Lower leg skin (tissue), 4 donors: ENCODE results near the gene USB1. TPM values are rescaled to one million over a fixed set of nuclear protein-coding genes. Genes with fewer than 3 reads are reported as not detected.

Experiments used
- DNase-seq, 2 donors: peaks; one replicate each; pipeline ENCODE4 v3.0.0-alpha.2; 2019; ENCODE audit warnings: low spot score in 2 of 2
- H3K4me3 ChIP-seq: fragments of 200-600 bp; sonication (generic); 2 replicates; pipeline ENCODE4 v1.5.1; 2017; ENCODE audit warnings: mild to moderate bottlenecking, low read depth; ENCODE audit not compliant: poor library complexity, severe bottlenecking
- POLR2A ChIP-seq, 2 donors: fragments of 450-650 bp; IDR thresholded peaks; one replicate each; pipeline ENCODE4 v1.6.1; 2016 to 2017; ENCODE audit warnings: antibody characterized with exemption in 2 of 2, mild to moderate bottlenecking in 1 of 2, moderate library complexity in 1 of 2
- WGBS, 2 donors: methylation state at CpG; one replicate each; pipeline ENCODE4 v1.1.5; 2018; 5-methylcytosine and 5-hydroxymethylcytosine counted together
- intact Hi-C: fragments of 100-400 bp; cut with DNase I; formaldehyde crosslinking; loops from one replicate; pipeline ENCODE4 v1.15.0; 2023; ENCODE audit warnings: low total_unique reads
- total RNA-seq, 4 donors: library from RNA; depleted of rRNA; stranded (reverse); fragments of >200 nt; gene quantifications; one replicate each; pipeline ENCODE4 v1.1.0, GENCODE V29; 2016
- TF ChIP-seq, protein P1 (sequence below), 3 donors: fragments of 450-650 bp; IDR thresholded peaks; one replicate each; pipeline ENCODE4 v1.5.1; 2016; ENCODE audit warnings: antibody characterized with exemption in 3 of 3, mild to moderate bottlenecking in 3 of 3, moderate library complexity in 2 of 3

Gene USB1
- total RNA-seq, 4 donors from 2014 or later: 13.3 to 34.2 (median 23.3) TPM

- intact Hi-C loops: no loop called here
- TF ChIP-seq, protein P1, sequence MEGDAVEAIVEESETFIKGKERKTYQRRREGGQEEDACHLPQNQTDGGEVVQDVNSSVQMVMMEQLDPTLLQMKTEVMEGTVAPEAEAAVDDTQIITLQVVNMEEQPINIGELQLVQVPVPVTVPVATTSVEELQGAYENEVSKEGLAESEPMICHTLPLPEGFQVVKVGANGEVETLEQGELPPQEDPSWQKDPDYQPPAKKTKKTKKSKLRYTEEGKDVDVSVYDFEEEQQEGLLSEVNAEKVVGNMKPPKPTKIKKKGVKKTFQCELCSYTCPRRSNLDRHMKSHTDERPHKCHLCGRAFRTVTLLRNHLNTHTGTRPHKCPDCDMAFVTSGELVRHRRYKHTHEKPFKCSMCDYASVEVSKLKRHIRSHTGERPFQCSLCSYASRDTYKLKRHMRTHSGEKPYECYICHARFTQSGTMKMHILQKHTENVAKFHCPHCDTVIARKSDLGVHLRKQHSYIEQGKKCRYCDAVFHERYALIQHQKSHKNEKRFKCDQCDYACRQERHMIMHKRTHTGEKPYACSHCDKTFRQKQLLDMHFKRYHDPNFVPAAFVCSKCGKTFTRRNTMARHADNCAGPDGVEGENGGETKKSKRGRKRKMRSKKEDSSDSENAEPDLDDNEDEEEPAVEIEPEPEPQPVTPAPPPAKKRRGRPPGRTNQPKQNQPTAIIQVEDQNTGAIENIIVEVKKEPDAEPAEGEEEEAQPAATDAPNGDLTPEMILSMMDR (IDR thresholded peaks at IDR 0.05): no peak
- no peak for TF ChIP-seq POLR2A (IDR thresholded peaks at IDR 0.05)
- no peak for DNase-seq
- no peak overlapping the region for H3K4me3 ChIP-seq
- WGBS, 2 donors: 84 to 86% methylated on average over 13 of the region's 13 CpGs
Observed at GRCh38 chr16:58048494-58049231, 47.5 kb downstream of the USB1 start.

GRCh38 chr16:58049232-58050185, 48.3 kb downstream of the USB1 start:
- WGBS, 2 donors: 69 to 75% methylated on average over 17 of the region's 17 CpGs

GRCh38 chr16:58051296-58051695, 50.1 kb downstream of the USB1 start:
- intact Hi-C loops: no loop called here
- no peak for TF ChIP-seq POLR2A (IDR thresholded peaks at IDR 0.05)
- TF ChIP-seq, protein P1 (IDR thresholded peaks at IDR 0.05): no peak
- H3K4me3 ChIP-seq: no peak overlapping the region
- 65 to 85% methylated on average over 2 of the region's 2 CpGs for WGBS, 2 donors
- DNase-seq: no peak

More at GRCh38 chr16:58049232-58050185, 48.3 kb downstream of the USB1 start:
- intact Hi-C loops: no loop called here
- no peak for DNase-seq
- H3K4me3 ChIP-seq: no peak overlapping the region
- no peak for TF ChIP-seq POLR2A (IDR thresholded peaks at IDR 0.05)
- TF ChIP-seq, protein P1 (IDR thresholded peaks at IDR 0.05): no peak

- WGBS, 2 donors: 62 to 76% methylated on average over 10 of the region's 10 CpGs
Observed at GRCh38 chr16:58051821-58052603, 50.8 kb downstream of the USB1 start.

DNA sequence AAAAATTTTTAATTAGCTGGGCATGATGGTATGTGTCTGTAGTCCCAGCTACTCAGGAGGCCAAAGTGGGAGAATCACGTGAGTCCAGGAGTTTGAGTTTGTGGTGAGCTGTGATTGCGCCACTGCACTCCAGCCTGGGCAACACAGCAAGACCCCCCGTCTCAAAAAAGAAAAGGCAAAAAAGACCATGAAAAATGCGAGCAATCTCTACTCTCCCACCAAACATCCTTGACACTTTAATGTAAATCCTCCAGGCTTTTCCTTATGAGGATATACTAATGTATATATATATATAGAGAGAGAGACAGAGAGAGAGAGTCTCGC, 52.4 kb downstream of the USB1 start:
- WGBS, 2 donors: 89 to 95% methylated on average over 5 of the region's 5 CpGs
- intact Hi-C loops: no loop called here
- DNase-seq: no peak
- no peak for TF ChIP-seq POLR2A (IDR thresholded peaks at IDR 0.05)
- TF ChIP-seq, protein P1 (IDR thresholded peaks at IDR 0.05): no peak
- H3K4me3 ChIP-seq: no peak overlapping the region

More at GRCh38 chr16:58051821-58052603, 50.8 kb downstream of the USB1 start:
- H3K4me3 ChIP-seq: no peak overlapping the region
- TF ChIP-seq POLR2A (IDR thresholded peaks at IDR 0.05): no peak
- TF ChIP-seq, protein P1 (IDR thresholded peaks at IDR 0.05): no peak
- intact Hi-C loops: no loop called here
- DNase-seq: no peak
